ENCODE data around the gene PPP6R3. TPM values are rescaled to one million over a fixed set of nuclear protein-coding genes. Genes with fewer than 3 reads are reported as not detected.
"Not testable (repeated sequence)": the region's sequence is repeated elsewhere in the genome, so short reads cannot be mapped to it uniquely, and the experiment has no call there.

The PPP6R3 gene
- 171 and 175 TPM in 2 replicates for total RNA-seq

DNA sequence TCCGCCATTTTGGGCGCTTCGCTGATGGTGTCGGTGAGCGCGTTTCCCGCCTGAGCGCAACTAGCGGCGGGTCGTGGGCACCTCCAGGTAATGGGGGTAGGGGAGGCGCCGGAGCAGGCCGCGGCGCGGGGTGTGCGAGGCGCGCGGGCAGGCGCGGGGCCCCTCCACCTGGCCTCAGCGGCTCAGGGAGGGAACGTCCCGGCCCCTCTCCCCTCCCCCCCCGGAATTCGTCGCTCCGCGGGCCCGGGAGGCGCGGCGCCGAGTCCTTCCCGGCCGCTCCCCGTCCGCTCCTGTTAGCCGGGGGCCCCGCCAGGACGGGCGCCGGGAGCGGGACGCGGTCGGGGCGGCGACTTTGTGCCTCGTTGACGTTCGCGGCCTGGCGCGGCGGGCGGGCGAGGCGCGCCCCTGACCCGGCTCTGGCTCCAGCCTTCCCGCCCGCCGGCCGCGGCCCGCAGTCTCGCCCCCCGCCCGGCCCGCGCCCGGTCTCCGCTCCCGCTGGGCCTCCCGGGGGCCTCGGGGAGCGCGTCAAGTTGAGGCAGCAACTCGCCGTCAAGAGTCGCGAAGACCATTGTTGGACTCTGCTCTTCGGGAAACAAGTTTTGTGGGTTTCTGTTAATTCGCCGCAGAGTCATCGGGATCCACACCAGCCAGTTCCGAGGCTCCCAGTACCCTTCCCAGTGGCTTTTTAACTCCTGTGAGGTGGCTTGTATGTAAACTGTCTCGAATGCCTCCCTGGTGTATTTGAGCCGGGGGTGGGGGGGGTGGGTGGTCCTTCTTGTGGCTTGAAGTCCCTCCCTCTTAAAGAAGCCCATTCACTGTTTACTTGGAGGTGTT is at the start of gene PPP6R3:
TSS of gene PPP6R3 (plus strand) at position 12 of the 834 bp plus-strand sequence. CDS start 76,913 bp downstream, outside the sequence.
- peak; percentile 54 for DNase-seq

- no peak for DNase-seq
Measured at GRCh38 chr11:68411501-68411991, 49.0 kb upstream of the PPP6R3 start.

DNA sequence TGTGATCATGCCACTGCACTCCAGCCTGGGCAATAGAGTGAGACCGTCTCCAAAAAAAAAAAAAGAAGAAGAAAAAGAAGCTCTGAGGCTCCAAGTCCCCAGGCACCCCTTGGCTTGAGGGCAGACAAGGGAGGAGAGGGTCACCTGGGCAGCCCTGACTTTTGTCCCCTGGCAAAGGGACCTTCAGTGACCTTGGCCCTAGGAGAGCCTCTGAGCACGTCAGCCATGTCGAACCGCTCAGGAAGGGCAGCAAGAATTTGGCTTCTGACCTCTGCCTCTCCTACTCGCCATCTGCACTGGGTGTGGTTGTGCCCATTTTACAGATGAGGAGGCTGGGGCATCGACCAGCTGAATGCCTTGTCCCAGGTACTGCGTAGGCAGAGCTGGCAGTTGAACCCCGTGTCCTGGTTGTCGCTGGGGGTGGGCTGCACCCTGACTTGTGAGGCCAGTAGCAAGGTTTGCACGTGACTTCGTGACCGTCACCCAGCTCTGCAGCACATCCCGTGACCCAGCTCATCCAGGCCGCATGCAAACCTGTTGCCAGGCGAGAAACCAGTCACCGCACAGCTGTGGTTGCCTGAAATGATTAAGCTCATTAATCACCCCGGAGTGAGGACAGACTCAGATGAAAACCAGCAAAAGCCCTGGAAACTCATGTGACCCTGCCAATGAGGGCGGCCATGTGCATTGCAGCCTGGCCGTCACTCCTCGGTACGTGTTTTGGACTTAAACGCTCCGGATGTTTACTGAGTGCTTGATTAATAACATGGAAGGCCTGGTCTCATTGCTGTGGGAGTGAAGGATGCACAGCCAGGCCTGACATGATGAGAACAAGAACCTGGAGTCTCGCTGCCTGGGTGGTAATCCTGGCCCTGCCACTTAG is 47.7 kb upstream of the PPP6R3 start:
- DNase-seq, result no peak

DNA sequence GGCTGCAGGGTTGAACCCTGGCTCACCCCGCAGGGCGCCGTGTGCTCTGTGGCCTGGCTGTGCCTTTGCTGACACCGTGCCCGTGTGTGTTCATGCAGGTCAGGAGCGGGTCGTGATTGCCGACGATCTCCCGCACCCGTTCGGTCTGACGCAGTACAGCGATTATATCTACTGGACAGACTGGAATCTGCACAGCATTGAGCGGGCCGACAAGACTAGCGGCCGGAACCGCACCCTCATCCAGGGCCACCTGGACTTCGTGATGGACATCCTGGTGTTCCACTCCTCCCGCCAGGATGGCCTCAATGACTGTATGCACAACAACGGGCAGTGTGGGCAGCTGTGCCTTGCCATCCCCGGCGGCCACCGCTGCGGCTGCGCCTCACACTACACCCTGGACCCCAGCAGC is 47.0 kb upstream of the PPP6R3 start:
- DNase-seq, result no peak

GRCh38 chr11:68414496-68415221 is 45.9 kb upstream of the PPP6R3 start:
- peak; percentile 93 for DNase-seq

GRCh38 chr11:68416070-68416578 is 44.4 kb upstream of the PPP6R3 start:
- DNase-seq, result no peak

- DNase-seq, result no peak
Measured at GRCh38 chr11:68418648-68419047, 41.9 kb upstream of the PPP6R3 start.

GRCh38 chr11:68420171-68420570 is 40.4 kb upstream of the PPP6R3 start:
- DNase-seq, result no peak

- DNase-seq, result no peak
Measured at GRCh38 chr11:68423481-68423880, 37.1 kb upstream of the PPP6R3 start.

GRCh38 chr11:68424101-68424632 is 36.4 kb upstream of the PPP6R3 start:
- DNase-seq, result no peak

- no peak for DNase-seq
Measured at GRCh38 chr11:68424981-68425865, 35.3 kb upstream of the PPP6R3 start.

- DNase-seq, result no peak
Measured at GRCh38 chr11:68425866-68426380, 34.6 kb upstream of the PPP6R3 start.

- DNase-seq, result no peak
Measured at GRCh38 chr11:68429661-68430060, 30.9 kb upstream of the PPP6R3 start.

GRCh38 chr11:68430384-68430783 is 30.2 kb upstream of the PPP6R3 start:
- DNase-seq, result no peak

GRCh38 chr11:68430801-68431200 is 29.8 kb upstream of the PPP6R3 start:
- DNase-seq, result no peak

GRCh38 chr11:68431984-68432645 is 28.4 kb upstream of the PPP6R3 start:
- DNase-seq, result no peak

DNA sequence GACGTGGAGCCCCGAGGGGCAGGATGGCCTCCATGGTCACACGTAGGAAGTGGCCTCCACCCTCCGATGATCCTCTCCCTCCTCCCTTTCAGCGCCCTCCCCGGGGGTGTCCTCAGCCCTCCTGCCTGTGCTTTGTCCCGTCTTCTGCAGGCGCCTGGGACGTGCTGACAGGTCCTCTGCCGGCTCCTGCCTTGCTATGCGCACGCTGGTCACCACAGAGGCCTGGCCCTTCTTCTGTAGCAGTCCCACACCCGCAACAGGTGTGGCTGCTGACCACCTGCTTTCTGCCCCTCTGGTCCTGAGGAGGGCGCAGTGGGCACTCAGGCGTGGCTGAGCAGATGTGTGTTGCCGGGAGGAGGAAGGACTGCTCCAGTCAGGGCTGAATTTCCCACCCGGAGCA is 27.7 kb upstream of the PPP6R3 start:
- DNase-seq, result no peak

GRCh38 chr11:68433541-68433940 is 27.0 kb upstream of the PPP6R3 start:
- DNase-seq, result no peak

GRCh38 chr11:68434159-68434558 is 26.4 kb upstream of the PPP6R3 start:
- not testable (repeated sequence) for DNase-seq

GRCh38 chr11:68436162-68436888 is 24.2 kb upstream of the PPP6R3 start:
- no peak for DNase-seq
